NCI-H2029 treated with DMSO at 0.1 percent for 48 hours (cell line): Measurements from ENCODE around the gene LRRK1.

Experiments used
- DNase-seq: peaks from one replicate; lab custom pipeline; 2025; lab: John Stamatoyannopoulos, UW

The LRRK1 gene

DNA sequence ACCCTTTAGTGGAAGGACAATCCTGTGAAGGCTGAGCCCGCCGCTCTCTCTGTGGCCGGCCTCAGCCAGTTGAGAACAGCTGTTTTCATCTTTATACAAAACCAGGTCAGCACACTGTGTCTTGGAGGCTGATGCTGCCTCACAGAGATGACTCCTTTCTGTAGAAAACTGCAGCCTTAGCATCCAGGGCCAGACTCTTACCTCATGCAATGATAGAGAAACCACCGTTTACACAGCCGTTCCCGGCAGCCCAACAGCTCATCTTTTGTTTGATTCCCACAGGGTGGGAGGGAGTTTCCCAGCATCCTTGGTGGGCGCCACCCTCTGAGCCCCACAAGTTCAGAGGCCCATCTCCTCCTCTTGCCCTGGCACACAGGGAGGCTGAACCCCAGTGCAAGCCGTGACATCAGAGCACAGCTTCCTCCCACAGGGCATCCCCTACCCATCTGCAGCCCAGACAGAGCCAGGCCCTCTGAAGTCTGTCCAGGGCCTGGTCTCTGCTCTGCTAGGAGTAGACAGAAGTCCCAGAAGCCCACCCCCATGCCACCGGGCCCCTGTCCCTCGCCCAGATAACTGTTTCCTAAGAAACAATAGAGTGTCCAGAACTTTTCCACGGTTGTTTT is 105.0 kb downstream of the LRRK1 start:
- no peak for DNase-seq

DNA sequence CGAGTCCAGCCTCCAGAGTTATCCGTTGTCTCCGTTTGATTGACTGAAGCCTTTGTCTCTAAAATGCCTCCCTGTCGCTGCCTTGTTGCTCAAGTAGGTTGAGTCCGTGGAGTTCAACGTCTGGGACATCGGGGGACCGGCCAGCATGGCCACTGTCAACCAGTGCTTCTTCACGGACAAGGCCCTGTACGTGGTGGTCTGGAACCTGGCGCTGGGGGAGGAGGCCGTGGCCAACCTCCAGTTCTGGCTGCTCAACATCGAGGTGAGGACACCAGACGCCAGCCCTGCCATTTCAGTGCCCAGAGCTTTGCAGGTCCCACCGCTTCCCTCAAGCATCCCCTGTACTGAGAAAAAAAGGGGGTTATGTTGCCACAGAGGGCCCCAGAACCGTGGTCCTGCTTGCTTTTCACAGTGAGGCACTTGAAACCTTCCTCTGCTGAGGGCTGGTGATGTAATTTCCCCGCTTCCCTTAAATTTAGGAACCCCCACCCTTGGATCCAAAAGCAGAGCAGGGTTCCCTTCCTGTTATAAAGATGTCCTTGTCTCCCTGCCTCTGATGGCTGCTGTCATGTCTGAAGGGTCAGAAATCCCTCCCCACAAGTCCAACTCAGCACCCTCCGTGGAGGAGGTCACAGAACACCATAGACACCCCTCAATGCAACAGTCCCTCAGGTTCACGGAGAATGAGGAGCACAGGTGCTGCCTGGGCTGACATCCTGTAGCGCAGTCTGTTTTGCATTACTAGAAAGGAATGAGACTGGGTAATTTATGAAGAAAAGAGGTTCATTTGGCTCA is 105.7 kb downstream of the LRRK1 start:
- DNase-seq = no peak

- DNase-seq = no peak
Observed at GRCh38 chr15:101025501-101025885, 106.3 kb downstream of the LRRK1 start.

DNA sequence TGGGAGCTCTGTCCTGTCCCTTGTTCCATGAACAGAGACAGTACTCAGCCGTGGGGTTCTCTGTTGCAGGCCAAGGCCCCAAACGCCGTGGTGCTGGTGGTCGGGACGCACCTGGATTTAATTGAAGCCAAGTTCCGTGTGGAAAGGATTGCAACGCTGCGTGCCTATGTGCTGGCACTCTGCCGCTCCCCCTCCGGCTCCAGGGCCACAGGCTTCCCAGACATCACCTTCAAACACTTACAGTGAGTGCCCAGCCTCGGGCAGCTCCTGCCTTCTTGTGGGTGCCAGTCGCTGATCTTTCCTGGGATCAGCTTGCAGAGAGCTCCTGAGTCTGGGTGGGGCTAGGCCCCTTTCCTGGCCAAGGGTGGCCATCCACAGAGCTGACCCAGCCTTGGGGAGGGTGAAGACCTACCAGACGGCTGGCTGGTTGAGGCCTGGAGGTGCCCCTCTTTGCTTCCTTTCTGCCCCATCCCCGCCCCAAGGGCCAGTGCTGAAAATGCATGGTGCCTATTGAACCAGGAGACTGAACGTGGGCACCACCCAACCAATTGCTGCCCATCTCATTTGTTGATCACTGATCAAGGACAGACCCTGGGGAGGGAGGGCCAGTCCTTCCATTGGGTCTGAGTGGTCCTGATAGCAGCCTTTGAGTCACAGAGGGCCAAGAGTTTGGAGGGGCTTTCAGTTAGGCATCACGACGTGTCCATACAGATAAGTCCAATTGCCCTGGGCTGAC is 106.9 kb downstream of the LRRK1 start:
- no peak for DNase-seq

DNA sequence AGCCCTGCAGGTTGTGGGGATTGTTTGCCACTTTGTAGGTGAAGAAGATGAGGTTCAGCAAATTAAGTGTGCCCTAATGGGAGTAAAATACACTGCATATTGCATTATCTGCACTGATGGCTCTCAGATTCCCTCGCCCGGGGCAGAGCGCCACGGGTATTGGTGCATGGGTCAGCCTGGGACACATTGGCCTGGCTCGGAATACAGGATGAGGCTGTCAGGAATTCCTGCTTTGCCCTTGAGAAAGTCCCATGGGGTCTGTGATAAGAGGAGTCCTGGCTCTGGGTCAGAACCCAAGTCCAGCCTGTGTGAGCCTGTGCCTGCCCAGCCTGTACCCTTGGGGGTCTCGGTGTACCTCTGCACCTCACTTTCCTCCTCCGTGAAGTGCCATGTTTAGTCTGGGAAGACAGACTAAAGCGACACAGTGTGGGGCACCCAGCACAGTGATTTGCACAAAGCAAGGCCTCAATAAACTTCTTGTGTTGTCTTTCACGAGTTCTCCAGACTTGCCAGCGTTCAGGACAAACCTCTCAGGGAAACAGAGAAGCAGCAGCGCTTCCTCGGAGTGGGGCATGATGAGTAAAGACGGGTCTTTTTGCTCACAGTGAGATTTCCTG is 107.6 kb downstream of the LRRK1 start:
- DNase-seq = no peak

DNA sequence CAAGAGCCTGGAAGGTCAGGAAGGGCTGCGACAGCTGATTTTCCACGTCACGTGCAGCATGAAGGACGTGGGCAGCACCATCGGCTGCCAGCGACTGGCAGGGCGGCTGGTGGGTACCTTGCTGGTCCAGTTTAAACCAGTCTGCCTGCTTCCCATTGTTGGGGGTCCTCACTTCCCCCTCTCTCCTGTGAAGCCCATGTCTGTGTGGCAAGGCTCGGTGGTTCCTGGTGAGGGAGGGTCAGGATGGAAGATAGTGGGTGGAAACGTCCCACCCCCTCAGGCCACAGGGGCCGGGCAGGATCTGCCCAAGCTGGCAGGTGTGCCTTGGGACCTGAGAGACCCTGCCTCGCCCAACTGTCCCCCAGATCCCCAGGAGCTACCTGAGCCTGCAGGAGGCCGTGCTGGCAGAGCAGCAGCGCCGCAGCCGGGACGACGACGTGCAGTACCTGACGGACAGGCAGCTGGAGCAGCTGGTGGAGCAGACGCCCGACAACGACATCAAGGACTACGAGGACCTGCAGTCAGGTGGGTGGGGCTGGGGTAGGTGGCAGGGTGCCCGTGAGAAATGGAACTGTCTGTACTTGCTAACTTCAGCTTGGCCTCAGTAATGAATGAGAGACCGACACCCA is 108.2 kb downstream of the LRRK1 start:
- no peak for DNase-seq

GRCh38 chr15:101027920-101028319 is 108.8 kb downstream of the LRRK1 start:
- no peak for DNase-seq

- DNase-seq = no peak
Observed at GRCh38 chr15:101028321-101028720, 109.2 kb downstream of the LRRK1 start.

DNA sequence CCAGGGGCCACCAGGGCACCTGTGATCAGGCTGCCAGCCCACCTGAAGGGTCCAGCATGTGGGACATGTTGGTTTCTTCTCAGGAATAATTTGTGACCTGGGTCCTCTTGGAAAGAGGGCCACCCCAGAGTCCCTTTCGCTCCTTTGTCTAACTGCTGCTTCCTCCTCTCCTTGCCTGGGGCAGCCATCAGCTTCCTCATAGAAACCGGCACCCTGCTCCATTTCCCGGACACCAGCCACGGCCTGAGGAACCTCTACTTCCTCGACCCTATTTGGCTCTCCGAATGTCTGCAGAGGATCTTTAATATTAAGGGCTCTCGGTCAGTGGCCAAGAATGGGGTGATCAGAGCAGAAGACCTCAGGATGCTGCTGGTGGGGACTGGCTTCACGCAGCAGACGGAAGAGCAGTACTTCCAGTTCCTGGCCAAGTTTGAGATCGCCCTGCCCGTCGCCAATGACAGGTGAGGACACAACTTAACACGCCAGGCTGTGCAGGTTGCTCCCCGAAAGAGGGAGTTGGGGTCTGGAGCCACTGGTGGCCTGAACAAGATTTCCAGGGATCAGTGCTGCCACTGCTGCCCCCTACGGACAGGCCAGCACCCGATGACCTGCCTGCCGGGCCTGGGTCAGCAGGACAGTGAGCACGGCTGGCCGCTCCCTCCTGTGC is 109.7 kb downstream of the LRRK1 start:
- DNase-seq = no peak

- DNase-seq = no peak
Observed at GRCh38 chr15:101029971-101030661, 111.0 kb downstream of the LRRK1 start.

- DNase-seq = no peak
Observed at GRCh38 chr15:101031213-101031612, 112.1 kb downstream of the LRRK1 start.

DNA sequence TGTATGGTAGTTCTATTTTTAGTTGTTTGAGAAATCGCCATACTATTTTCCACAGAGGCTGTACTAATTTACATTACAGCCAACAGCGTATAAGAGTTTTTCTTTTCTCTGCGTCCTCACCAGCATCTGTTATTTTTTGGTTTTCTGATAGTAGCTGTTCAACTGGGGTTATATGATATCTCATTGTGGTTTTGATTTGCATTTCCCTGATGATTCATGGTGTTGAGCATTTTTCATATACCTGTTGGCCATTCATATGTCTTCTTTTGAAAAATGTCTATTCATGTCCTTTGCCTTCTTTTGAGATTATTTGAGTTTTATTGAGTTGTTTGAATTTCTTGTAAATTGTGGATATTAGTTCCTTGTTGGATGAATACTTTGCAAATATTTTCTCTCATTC is 114.6 kb downstream of the LRRK1 start:
- no peak for DNase-seq

GRCh38 chr15:101035611-101036010 is 116.5 kb downstream of the LRRK1 start:
- DNase-seq = no peak

DNA sequence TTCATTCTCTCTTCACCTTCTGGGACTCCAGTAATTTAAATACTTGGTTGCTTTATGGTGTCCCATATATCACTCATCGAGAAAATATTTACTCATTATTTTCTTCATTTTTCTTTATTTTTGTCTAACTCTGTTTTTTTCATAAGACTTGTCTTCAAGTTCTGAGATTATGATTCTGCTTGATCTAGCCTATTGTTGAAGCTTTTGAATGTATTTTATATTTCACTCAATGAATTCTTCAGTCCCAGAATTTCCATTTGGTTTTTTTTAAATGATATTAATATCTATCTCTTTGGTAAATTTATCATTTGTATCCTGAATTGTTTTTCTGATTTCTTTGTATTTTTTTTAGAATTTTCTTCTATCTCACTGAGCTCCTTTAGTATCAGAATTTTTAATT is 117.0 kb downstream of the LRRK1 start:
- no peak for DNase-seq

DNA sequence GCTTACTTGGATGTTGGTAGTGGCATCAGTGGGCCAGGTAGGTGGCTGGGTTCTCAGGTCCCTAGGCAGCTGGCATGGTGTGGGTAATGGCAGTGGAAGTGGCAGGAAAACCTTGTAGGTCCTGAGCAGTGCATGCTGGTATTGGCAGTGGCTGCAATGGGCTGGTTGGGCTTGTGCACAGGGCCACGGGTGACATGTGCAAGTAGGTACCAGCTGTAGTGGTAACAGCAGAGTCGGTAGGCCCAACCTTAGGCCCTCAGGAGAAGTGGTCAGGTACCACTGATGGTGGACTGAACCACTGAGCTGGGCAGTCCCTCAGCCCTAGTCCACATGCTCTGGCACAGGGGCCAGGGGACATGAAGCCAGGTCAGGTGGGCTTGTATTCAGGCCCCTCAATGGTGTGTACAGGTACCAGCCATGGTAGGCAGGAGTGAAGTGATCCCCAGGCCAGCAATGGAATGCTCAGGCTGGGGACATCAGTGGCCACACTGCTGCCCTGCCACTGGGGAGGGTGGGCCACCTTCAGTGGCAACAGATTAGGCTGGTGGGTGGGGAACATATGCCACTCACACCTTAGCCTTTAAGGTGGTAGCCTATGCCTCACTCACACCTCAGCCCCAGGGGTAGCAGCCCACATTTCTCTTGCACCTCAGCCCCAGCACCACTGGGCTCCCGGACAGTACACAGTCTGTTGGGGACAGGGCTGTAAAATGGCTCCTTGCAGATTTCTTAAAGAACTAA is 118.1 kb downstream of the LRRK1 start:
- DNase-seq = no peak

- no peak for DNase-seq
Observed at GRCh38 chr15:101038327-101039003, 119.3 kb downstream of the LRRK1 start.

DNA sequence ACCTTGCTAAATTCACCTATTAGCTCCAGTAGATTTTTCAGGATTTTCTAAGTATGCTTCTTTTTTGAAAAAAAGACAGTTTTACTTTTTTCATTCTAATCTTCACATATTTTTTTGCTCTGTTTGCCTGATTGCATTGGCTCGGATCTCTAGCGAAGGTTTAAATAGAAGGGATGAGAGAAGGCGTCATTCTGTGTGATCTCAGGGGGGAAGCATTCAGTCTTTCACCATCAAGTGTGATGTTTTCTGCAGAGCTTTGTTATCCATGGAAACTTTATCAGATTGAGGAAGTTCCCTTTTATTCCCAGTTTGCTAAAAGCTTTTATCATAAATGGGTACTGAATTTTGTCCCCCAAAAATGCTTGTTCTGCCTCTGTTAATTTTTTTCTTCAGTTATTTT is 120.3 kb downstream of the LRRK1 start:
- DNase-seq = no peak

DNA sequence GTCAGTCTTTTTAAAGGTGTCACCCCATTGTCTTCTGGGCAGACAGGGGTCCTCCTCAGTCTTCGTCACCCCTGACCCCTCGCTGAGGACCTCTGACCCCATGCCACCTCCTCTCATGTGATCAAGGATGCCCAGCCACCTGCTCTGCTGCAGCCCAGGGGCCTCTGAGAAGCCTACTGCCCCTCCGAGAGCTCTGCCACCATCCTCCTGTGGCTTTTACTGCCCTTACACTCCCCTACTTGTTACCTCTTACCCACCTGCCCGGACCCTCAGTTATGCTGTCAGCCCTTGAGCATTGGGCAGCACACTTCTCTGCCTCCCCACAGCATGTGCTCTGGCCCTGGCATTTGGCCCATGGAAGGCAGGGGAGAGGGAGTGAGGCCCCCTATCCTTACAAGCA is 123.2 kb downstream of the LRRK1 start:
- DNase-seq = no peak

DNA sequence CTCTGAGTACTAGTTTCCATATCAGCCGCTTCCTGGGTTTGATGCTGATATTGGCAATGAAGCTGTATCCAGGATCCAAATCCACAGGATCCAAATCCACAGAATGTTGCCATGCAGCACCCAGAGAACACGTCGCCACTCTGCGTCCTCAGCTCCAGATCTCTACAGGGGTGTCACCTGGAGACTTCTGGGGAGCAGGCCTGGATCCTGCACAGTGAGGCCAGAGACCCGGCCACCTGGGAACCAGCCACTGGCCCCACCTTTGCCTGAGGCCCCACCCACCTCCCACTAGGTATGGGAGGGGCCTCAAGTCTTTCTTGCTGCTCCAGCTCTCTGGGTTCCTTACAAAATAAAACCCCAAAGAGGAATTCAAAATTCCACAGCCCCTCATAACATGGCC is 123.9 kb downstream of the LRRK1 start:
- no peak for DNase-seq
